Neural cell (in vitro differentiated cells): ENCODE data around the gene PEX12. TPM values are rescaled to one million over a fixed set of nuclear protein-coding genes. Genes with fewer than 3 reads are reported as not detected.

Experiments
- H2AFZ ChIP-seq: fragments of 200-600, 300-800 bp; sonication (generic), shearing (Covaris generic); 2 replicates; pipeline ENCODE4 v1.6.0; 2014; ENCODE audit warnings: low read depth, mild to moderate bottlenecking, antibody characterized with exemption, low read length, moderate library complexity
- H3F3A ChIP-seq: fragments of 200-600 bp; shearing (Covaris generic); 2 replicates; pipeline ENCODE4 v1.6.1; 2016; ENCODE audit warnings: mild to moderate bottlenecking, moderate library complexity, mixed read lengths, antibody characterized with exemption, low read length; ENCODE audit not compliant: insufficient read depth, poor library complexity, severe bottlenecking
- H3K27ac ChIP-seq: fragments of 200-600, 300-800 bp; sonication (generic), shearing (Covaris generic); 2 replicates; pipeline ENCODE4 v1.5.1; 2014; ENCODE audit warnings: mild to moderate bottlenecking, low read length, moderate library complexity
- H3K27me3 ChIP-seq: fragments of 300-800, 200-600 bp; sonication (generic), shearing (Covaris generic); 2 replicates; pipeline ENCODE4 v1.6.0; 2014; ENCODE audit warnings: mild to moderate bottlenecking, low read depth, low read length, moderate library complexity; ENCODE audit not compliant: insufficient read depth
- H3K36me3 ChIP-seq: fragments of 300-800, 200-600 bp; sonication (generic), shearing (Covaris generic); 2 replicates; pipeline ENCODE4 v1.5.1; 2014; ENCODE audit warnings: mild to moderate bottlenecking, antibody characterized with exemption, low read length, moderate library complexity; ENCODE audit not compliant: insufficient read depth
- H3K4me2 ChIP-seq: fragments of 300-800, 200-600 bp; sonication (generic), shearing (Covaris generic); 2 replicates; pipeline ENCODE4 v1.6.0; 2014; ENCODE audit warnings: mild to moderate bottlenecking, low read length
- H3K4me3 ChIP-seq: fragments of 300-800, 200-600 bp; sonication (generic), shearing (Covaris generic); 2 replicates; pipeline ENCODE4 v1.5.1; 2014; ENCODE audit warnings: mild to moderate bottlenecking, low read length, moderate library complexity
- H3K79me2 ChIP-seq: fragments of 200-600 bp; shearing (Covaris generic); replicated peaks from 2 replicates; pipeline ENCODE4 v1.6.0; 2014; ENCODE audit warnings: mild to moderate bottlenecking, low read length, moderate library complexity; ENCODE audit not compliant: insufficient read depth
- H3K9ac ChIP-seq: fragments of 300-800, 200-600 bp; sonication (generic), shearing (Covaris generic); 2 replicates; pipeline ENCODE4 v1.6.1; 2016; ENCODE audit warnings: mild to moderate bottlenecking, low read length, mixed read lengths
- H3K9me2 ChIP-seq: fragments of 200-600 bp; shearing (Covaris generic); 2 replicates; pipeline ENCODE4 v1.6.1; 2016; ENCODE audit warnings: mild to moderate bottlenecking, low read length, mixed read lengths; ENCODE audit not compliant: insufficient read depth
- H3K9me3 ChIP-seq: fragments of 200-600, 300-800 bp; sonication (generic), shearing (Covaris generic); 2 replicates; pipeline ENCODE4 v1.6.1; 2016; ENCODE audit warnings: mild to moderate bottlenecking, mixed run types, low read length, moderate library complexity, mixed read lengths
- H4K20me1 ChIP-seq: fragments of 200-600 bp; shearing (Covaris generic); 2 replicates; pipeline ENCODE4 v1.6.1; 2016; ENCODE audit warnings: mild to moderate bottlenecking, mixed run types; ENCODE audit not compliant: insufficient read depth
- CTCF ChIP-seq: fragments of 450-650 bp; IDR thresholded peaks from 2 replicates; pipeline ENCODE4 v1.5.1; 2014; ENCODE audit warnings: antibody characterized with exemption, mild to moderate bottlenecking, moderate library complexity; ENCODE audit not compliant: poor library complexity, severe bottlenecking
- EP300 ChIP-seq: fragments of 450-650 bp; conservative IDR thresholded peaks from 2 replicates; pipeline ENCODE4 v1.6.1; 2014; ENCODE audit warnings: antibody characterized with exemption, mild to moderate bottlenecking, moderate library complexity; ENCODE audit not compliant: poor library complexity, severe bottlenecking
- EZH2 ChIP-seq: fragments of 200-600, 300-800 bp; shearing (Covaris generic), sonication (generic); IDR thresholded peaks from 2 replicates; pipeline ENCODE4 v1.6.1; 2014; ENCODE audit warnings: antibody characterized with exemption, low read length, borderline replicate concordance, mild to moderate bottlenecking; ENCODE audit not compliant: insufficient read depth, poor library complexity, severe bottlenecking
- MXI1 ChIP-seq: fragments of 450-650 bp; conservative IDR thresholded peaks from 2 replicates; pipeline ENCODE4 v1.6.1; 2014; ENCODE audit warnings: antibody characterized with exemption, mild to moderate bottlenecking; ENCODE audit not compliant: poor library complexity, severe bottlenecking
- POLR2AphosphoS5 ChIP-seq: IDR thresholded peaks from 2 replicates; pipeline ENCODE4 v1.6.1; 2012
- RAD21 ChIP-seq: fragments of 450-650 bp; conservative IDR thresholded peaks from 2 replicates; pipeline ENCODE4 v1.6.1; 2014; ENCODE audit warnings: antibody characterized with exemption, mild to moderate bottlenecking, moderate library complexity
- REST ChIP-seq: IDR thresholded peaks from 2 replicates; pipeline ENCODE4 v1.6.1; 2012; ENCODE audit warnings: borderline replicate concordance
- SMC3 ChIP-seq: fragments of 450-650 bp; conservative IDR thresholded peaks from 2 replicates; pipeline ENCODE4 v1.6.1; 2014; ENCODE audit warnings: antibody characterized with exemption, mild to moderate bottlenecking, moderate library complexity; ENCODE audit not compliant: poor library complexity
- TAF1 ChIP-seq: IDR thresholded peaks from 2 replicates; pipeline ENCODE4 v1.6.1; 2012; ENCODE audit warnings: low read depth
- polyA plus RNA-seq: library from polyadenylated mRNA; depleted of rRNA; stranded (reverse); fragments of >200 nt; gene quantifications from 2 replicates; pipeline ENCODE4 v1.2.3, GENCODE V29; 2014

Gene PEX12
- polyA plus RNA-seq, 1 donor from 2014 or later = 3.8 TPM

- no peak overlapping the region for H2AFZ ChIP-seq
- H3K4me3 ChIP-seq = no peak overlapping the region
- H3K9me2 ChIP-seq = no peaks in the 10 kb centered on the region
- no peak overlapping the region for H3K4me2 ChIP-seq
- no peak overlapping the region for H3K27ac ChIP-seq
- no peaks in the 10 kb centered on the region for H3K27me3 ChIP-seq
- no peaks in the 10 kb centered on the region for H3F3A ChIP-seq
- peaks cover 13% of the 10 kb centered on the region for H3K36me3 ChIP-seq
- TF ChIP-seq CTCF (no peak), EZH2 (no peak), RAD21 (no peak), SMC3 (no peak), TAF1 (no peak), POLR2AphosphoS5 (no peak), MXI1 (no peak)
- H3K9ac ChIP-seq = no peak overlapping the region
- peaks cover 4% of the 10 kb centered on the region for H3K79me2 ChIP-seq
- no peaks in the 10 kb centered on the region for H3K9me3 ChIP-seq
- no peaks in the 10 kb centered on the region for H4K20me1 ChIP-seq
These were observed 27.3 kb upstream of the PEX12 start for GRCh38 chr17:35605678-35606077.

GRCh38 chr17:35603674-35604073 lies 25.3 kb upstream of the PEX12 start:
- no peak overlapping the region for H2AFZ ChIP-seq
- no peak overlapping the region for H3K4me2 ChIP-seq
- H3K27ac ChIP-seq = no peak overlapping the region
- H3K9ac ChIP-seq = no peak overlapping the region
- no peaks in the 10 kb centered on the region for H3K27me3 ChIP-seq
- no peaks in the 10 kb centered on the region for H3K9me2 ChIP-seq
- H3K79me2 ChIP-seq = peaks cover 4% of the 10 kb centered on the region
- H3F3A ChIP-seq = no peaks in the 10 kb centered on the region
- no peaks in the 10 kb centered on the region for H3K9me3 ChIP-seq
- H3K36me3 ChIP-seq = peaks cover 13% of the 10 kb centered on the region
- TF ChIP-seq REST (no peak), RAD21 (no peak), SMC3 (no peak), EP300 (no peak), CTCF (no peak), TAF1 (no peak), EZH2 (no peak), POLR2AphosphoS5 (no peak)
- no peak overlapping the region for H3K4me3 ChIP-seq
- no peaks in the 10 kb centered on the region for H4K20me1 ChIP-seq
